OCI-LY1 (cell line): ENCODE measurements around the gene RPL7L1.

Experiments
- EZH2 ChIP-seq: fragments of 200-600 bp; sonication (generic), shearing (Covaris generic); IDR thresholded peaks from 2 replicates; pipeline ENCODE4 v1.8.0; 2017; ENCODE audit warnings: borderline replicate concordance, mixed run types, mild to moderate bottlenecking, antibody characterized with exemption, low read length, moderate library complexity, mixed read lengths
- TF ChIP-seq, protein P1 (sequence below): fragments of 200-600 bp; sonication (generic), shearing (Covaris generic); IDR thresholded peaks from 2 replicates; pipeline ENCODE4 v1.5.1; 2017; ENCODE audit warnings: mild to moderate bottlenecking, antibody characterized with exemption, low read length, moderate library complexity, mixed read lengths

DNA sequence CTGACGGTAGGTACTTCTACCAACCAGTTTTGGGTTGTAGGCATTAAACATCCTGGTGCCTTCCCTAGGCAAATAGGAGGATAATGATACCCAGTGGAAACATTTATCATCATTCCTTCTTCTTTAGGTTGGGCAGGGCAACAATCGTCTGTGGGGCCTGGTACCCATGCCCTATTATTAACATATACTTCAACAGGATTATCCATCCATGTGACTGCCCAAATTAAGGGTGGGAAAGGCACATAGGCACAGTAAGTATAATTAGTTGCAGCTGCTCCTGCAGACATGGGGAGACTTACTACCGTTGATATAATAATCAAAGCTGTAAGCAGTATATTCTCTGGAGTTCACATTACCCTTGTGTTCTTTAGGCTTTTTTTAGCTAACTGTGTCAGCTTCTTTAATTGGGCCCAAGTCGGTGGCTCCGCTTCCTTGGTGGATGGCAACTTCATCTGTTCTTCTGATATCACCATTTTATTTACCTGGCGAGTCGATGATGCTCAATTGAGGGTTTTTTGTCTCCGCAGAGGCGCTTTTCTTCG lies 16.8 kb downstream of the RPL7L1 start:
- TF ChIP-seq EZH2, result no peak
- TF ChIP-seq, protein P1, sequence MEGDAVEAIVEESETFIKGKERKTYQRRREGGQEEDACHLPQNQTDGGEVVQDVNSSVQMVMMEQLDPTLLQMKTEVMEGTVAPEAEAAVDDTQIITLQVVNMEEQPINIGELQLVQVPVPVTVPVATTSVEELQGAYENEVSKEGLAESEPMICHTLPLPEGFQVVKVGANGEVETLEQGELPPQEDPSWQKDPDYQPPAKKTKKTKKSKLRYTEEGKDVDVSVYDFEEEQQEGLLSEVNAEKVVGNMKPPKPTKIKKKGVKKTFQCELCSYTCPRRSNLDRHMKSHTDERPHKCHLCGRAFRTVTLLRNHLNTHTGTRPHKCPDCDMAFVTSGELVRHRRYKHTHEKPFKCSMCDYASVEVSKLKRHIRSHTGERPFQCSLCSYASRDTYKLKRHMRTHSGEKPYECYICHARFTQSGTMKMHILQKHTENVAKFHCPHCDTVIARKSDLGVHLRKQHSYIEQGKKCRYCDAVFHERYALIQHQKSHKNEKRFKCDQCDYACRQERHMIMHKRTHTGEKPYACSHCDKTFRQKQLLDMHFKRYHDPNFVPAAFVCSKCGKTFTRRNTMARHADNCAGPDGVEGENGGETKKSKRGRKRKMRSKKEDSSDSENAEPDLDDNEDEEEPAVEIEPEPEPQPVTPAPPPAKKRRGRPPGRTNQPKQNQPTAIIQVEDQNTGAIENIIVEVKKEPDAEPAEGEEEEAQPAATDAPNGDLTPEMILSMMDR, result no peak
